HepG2 (cell line): ENCODE measurements around the gene AHRR. TPM values are rescaled to one million over a fixed set of nuclear protein-coding genes. Genes with fewer than 3 reads are reported as not detected.
A peak's percentile ranks its signal among the peaks of the same experiment; 100 is the strongest.

Source experiments
- ARID2 ChIP-seq: sonication (generic); formaldehyde crosslinking; IDR thresholded peaks from 2 replicates; pipeline ENCODE4 v1.8.1; 2022; ENCODE audit warnings: mild to moderate bottlenecking, missing genetic modification reagents, borderline replicate concordance
- CAMTA2 ChIP-seq: sonication (generic); formaldehyde crosslinking; IDR thresholded peaks from 2 replicates; pipeline ENCODE4 v1.4.0; 2020; ENCODE audit warnings: mild to moderate bottlenecking, missing genetic modification reagents, borderline replicate concordance
- FOXJ3 ChIP-seq: sonication (generic); formaldehyde crosslinking; IDR thresholded peaks from 2 replicates; pipeline ENCODE4 v1.4.0; 2020; ENCODE audit warnings: missing genetic modification reagents, mild to moderate bottlenecking, borderline replicate concordance
- HNRNPL ChIP-seq: fragments of 200-400 bp; formaldehyde crosslinking; IDR thresholded peaks from 2 replicates; pipeline ENCODE4 v1.6.1; 2017; ENCODE audit warnings: mild to moderate bottlenecking, low read depth, low read length
- KAT7 ChIP-seq: IDR thresholded peaks from 2 replicates; pipeline ENCODE4 v1.6.1; 2018; ENCODE audit warnings: borderline replicate concordance, missing compliant biosample characterization
- MAFK ChIP-seq, 2 experiments: IDR thresholded peaks in 1 of 2; conservative IDR thresholded peaks in 1 of 2; 2 replicates each; pipeline ENCODE4 v1.6.1; 2011; ENCODE audit warnings: improper control_type of control experiment in 2 of 2, low read length in 2 of 2
- POGZ ChIP-seq: sonication (generic); formaldehyde crosslinking; IDR thresholded peaks from 2 replicates; pipeline ENCODE4 v1.4.0; 2020; ENCODE audit warnings: mild to moderate bottlenecking, missing genetic modification reagents
- SKI ChIP-seq: fragments of 450-650 bp; IDR thresholded peaks from one replicate; pipeline ENCODE4 v1.6.1; 2018; ENCODE audit warnings: mild to moderate bottlenecking; ENCODE audit not compliant: partially characterized antibody
- SMARCC2 ChIP-seq: fragments of 450-650 bp; IDR thresholded peaks from 2 replicates; pipeline ENCODE4 v1.6.1; 2017; ENCODE audit warnings: antibody characterized with exemption, mild to moderate bottlenecking
- SNRNP70 ChIP-seq: fragments of 200-400 bp; formaldehyde crosslinking; IDR thresholded peaks from 2 replicates; pipeline ENCODE4 v1.6.1; 2017; ENCODE audit warnings: mild to moderate bottlenecking, low read depth, low read length, moderate library complexity
- SOX5 ChIP-seq: IDR thresholded peaks from 2 replicates; pipeline ENCODE4 v1.6.1; 2016; ENCODE audit warnings: borderline replicate concordance
- SP140L ChIP-seq: sonication (generic); formaldehyde crosslinking; IDR thresholded peaks from 2 replicates; pipeline ENCODE4 v1.4.0; 2020; ENCODE audit warnings: missing genetic modification reagents, borderline replicate concordance
- SP5 ChIP-seq: IDR thresholded peaks from 2 replicates; pipeline ENCODE4 v1.6.1; 2016; ENCODE audit warnings: low read depth, borderline replicate concordance
- TAF1 ChIP-seq: sonication (generic); formaldehyde crosslinking; IDR thresholded peaks from 2 replicates; pipeline ENCODE4 v1.4.0; 2020; ENCODE audit warnings: missing genetic modification reagents
- TAF15 ChIP-seq: fragments of 200-400 bp; formaldehyde crosslinking; IDR thresholded peaks from one replicate; pipeline ENCODE4 v1.6.1; 2018; ENCODE audit warnings: mild to moderate bottlenecking, low read depth, low read length; ENCODE audit not compliant: poor library complexity, severe bottlenecking
- TOE1 ChIP-seq: sonication (generic); formaldehyde crosslinking; IDR thresholded peaks from 2 replicates; pipeline ENCODE4 v1.4.0; 2020; ENCODE audit warnings: mild to moderate bottlenecking, missing genetic modification reagents
- TRIM24 ChIP-seq: sonication (generic); formaldehyde crosslinking; IDR thresholded peaks from 2 replicates; pipeline ENCODE4 v1.8.0; 2022; ENCODE audit warnings: mild to moderate bottlenecking, missing genetic modification reagents
- ZFP36 ChIP-seq: fragments of 150-350 bp; IDR thresholded peaks from 2 replicates; pipeline ENCODE4 v1.6.1; 2018; ENCODE audit warnings: borderline replicate concordance, low read length, low read depth; ENCODE audit not compliant: partially characterized antibody
- ZFP41 ChIP-seq: sonication (generic); formaldehyde crosslinking; IDR thresholded peaks from 2 replicates; pipeline ENCODE4 v1.4.0; 2020; ENCODE audit warnings: mild to moderate bottlenecking, missing genetic modification reagents, borderline replicate concordance
- ZNF256 ChIP-seq: sonication (generic); formaldehyde crosslinking; conservative IDR thresholded peaks from 2 replicates; pipeline ENCODE4 v1.4.0; 2020; ENCODE audit warnings: missing genetic modification reagents
- ZNF510 ChIP-seq: sonication (generic); formaldehyde crosslinking; IDR thresholded peaks from 2 replicates; pipeline ENCODE4 v1.4.0; 2020; ENCODE audit warnings: low read depth, mild to moderate bottlenecking, missing genetic modification reagents
- ZNF878 ChIP-seq: sonication (generic); formaldehyde crosslinking; IDR thresholded peaks from 2 replicates; pipeline ENCODE4 v1.8.1; 2023; ENCODE audit warnings: mild to moderate bottlenecking, missing genetic modification reagents, moderate library complexity
- ZSCAN21 ChIP-seq: sonication (generic); formaldehyde crosslinking; IDR thresholded peaks from 2 replicates; pipeline ENCODE4 v1.8.0; 2022; ENCODE audit warnings: mild to moderate bottlenecking, missing genetic modification reagents, moderate library complexity, borderline replicate concordance
- ZSCAN29 ChIP-seq: sonication (generic); formaldehyde crosslinking; conservative IDR thresholded peaks from 2 replicates; pipeline ENCODE4 v1.4.0; 2020; ENCODE audit warnings: mild to moderate bottlenecking, missing genetic modification reagents
- polyA plus RNA-seq, 8 experiments: library from polyadenylated mRNA; depleted of rRNA in 3 of 8; stranded (reverse) in 7 of 8; unstranded in 1 of 8; fragments of >200 nt; fragmentation: Illumina TruSeq in 4 of 8; extraction: Trizol in 4 of 8; gene quantifications; 2 replicates each; pipeline versions ENCODE4 v1.2.1 to v1.2.3, GENCODE V29; 2011 to 2016; ENCODE audit warnings: low read depth in 4 of 8, missing spikeins in 1 of 8, mixed read lengths in 1 of 8; ENCODE audit not compliant: insufficient read depth in 1 of 8
- total RNA-seq, 5 experiments: library from RNA; depleted of rRNA; stranded (reverse); fragments of >200 nt; fragmentation: Illumina TruSeq; extraction: Trizol; gene quantifications; 2 replicates each; pipeline ENCODE4 v1.2.3, GENCODE V29; 2016; ENCODE audit warnings: low read depth in 1 of 5
- TF ChIP-seq, protein P1 (sequence below): sonication (generic); formaldehyde crosslinking; IDR thresholded peaks from 2 replicates; pipeline ENCODE4 v1.5.0; 2020; ENCODE audit warnings: missing genetic modification reagents
- TF ChIP-seq, protein P2 (sequence below): sonication (generic); formaldehyde crosslinking; IDR thresholded peaks from 2 replicates; pipeline ENCODE4 v1.4.0; 2020; ENCODE audit warnings: missing genetic modification reagents, mild to moderate bottlenecking, borderline replicate concordance

Gene AHRR
- total and polyA plus RNA-seq, 2 of the 13 experiments (the other 11 are each of a cell fraction or from before 2014, with no cell fraction given): 0.28 to 0.35 TPM

DNA sequence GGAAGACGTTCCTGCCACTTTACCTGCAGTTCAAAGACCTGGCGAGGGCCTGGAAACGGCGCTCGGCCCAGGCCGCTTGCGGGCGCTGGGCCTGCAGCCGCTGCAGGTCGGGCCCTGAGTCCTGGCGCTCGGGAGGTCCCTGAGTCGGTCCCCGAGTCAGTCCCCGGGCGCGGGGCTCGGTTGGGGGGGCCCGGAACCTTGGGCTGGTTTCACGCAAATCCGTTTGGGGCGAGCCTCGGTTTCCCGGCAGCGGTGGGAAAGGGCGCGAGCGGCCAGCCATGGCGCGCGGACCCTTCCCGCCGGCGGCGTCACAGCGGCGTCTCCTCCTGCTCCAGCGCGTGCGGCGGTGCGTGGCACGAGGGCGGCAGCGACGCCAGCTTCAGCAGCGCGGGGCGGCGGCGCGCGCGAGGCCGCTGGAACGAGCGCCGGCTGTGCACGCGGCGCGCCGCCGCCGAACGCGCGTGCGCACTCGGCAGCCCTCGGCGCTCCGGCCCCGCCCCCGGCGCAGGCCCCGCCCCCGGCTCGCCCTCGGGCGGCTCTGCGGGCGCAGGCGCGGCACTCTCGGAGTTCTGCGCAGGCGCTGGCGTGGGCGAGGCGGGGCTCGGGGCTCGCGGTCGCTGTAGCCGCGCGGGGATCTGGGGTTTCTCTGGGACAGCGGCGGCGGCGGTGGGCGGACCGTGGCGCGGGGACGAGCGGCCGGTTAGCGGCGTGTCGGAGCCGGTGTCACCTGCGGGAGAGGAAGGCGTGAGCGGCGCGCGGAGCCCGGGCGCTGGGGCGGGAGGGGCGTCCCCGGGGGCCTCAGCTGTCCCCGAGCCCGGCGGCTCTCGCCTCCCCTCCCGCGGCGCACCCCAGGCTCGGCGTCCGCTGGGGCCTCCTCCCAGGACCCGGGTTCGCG, 151.4 kb downstream of the AHRR start (continued):
- TF ChIP-seq MAFK (conservative IDR thresholded peaks at IDR 0.05 in 1 of 2, IDR thresholded peaks at IDR 0.05 in 1 of 2; ENCODE audit: low read length in 2 of 2): no peak
- no peak for TF ChIP-seq SNRNP70
- no peak for TF ChIP-seq SP5 (CRISPR knock-in tag)
- TF ChIP-seq TOE1 (CRISPR knock-in tag): peak; percentile 44; the same call in 1 of the 2 replicates
- no peak for TF ChIP-seq HNRNPL
- TF ChIP-seq ZSCAN21 (CRISPR knock-in tag): peak; percentile 98
- TF ChIP-seq KAT7: peak; percentile 49; the same call in 1 of the 2 replicates
- TF ChIP-seq, protein P1, sequence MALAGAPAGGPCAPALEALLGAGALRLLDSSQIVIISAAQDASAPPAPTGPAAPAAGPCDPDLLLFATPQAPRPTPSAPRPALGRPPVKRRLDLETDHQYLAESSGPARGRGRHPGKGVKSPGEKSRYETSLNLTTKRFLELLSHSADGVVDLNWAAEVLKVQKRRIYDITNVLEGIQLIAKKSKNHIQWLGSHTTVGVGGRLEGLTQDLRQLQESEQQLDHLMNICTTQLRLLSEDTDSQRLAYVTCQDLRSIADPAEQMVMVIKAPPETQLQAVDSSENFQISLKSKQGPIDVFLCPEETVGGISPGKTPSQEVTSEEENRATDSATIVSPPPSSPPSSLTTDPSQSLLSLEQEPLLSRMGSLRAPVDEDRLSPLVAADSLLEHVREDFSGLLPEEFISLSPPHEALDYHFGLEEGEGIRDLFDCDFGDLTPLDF (CRISPR knock-in tag): peak; percentile 85
- peak; percentile 24; the same call in 1 of the 2 replicates for TF ChIP-seq POGZ (CRISPR knock-in tag)
- TF ChIP-seq FOXJ3 (CRISPR knock-in tag): no peak
- TF ChIP-seq TAF1 (CRISPR knock-in tag): peak; percentile 66
- TF ChIP-seq CAMTA2: 0 out of 2 replicates have a peak, but pooled peaks have one; percentile 78
- TF ChIP-seq ZNF256 (CRISPR knock-in tag): peak; percentile 65; the same call in 1 of the 2 replicates
- no peak for TF ChIP-seq SP140L (CRISPR knock-in tag)
- TF ChIP-seq ZFP41 (CRISPR knock-in tag): peak; percentile 94; the same call in 1 of the 2 replicates
- no peak for TF ChIP-seq ARID2
- TF ChIP-seq SKI: no peak
- no peak for TF ChIP-seq ZSCAN29 (CRISPR knock-in tag)
- no peak for TF ChIP-seq ZNF878 (CRISPR knock-in tag)
- TF ChIP-seq TRIM24 (CRISPR knock-in tag): no peak
- no peak for TF ChIP-seq TAF15
- TF ChIP-seq, protein P2, sequence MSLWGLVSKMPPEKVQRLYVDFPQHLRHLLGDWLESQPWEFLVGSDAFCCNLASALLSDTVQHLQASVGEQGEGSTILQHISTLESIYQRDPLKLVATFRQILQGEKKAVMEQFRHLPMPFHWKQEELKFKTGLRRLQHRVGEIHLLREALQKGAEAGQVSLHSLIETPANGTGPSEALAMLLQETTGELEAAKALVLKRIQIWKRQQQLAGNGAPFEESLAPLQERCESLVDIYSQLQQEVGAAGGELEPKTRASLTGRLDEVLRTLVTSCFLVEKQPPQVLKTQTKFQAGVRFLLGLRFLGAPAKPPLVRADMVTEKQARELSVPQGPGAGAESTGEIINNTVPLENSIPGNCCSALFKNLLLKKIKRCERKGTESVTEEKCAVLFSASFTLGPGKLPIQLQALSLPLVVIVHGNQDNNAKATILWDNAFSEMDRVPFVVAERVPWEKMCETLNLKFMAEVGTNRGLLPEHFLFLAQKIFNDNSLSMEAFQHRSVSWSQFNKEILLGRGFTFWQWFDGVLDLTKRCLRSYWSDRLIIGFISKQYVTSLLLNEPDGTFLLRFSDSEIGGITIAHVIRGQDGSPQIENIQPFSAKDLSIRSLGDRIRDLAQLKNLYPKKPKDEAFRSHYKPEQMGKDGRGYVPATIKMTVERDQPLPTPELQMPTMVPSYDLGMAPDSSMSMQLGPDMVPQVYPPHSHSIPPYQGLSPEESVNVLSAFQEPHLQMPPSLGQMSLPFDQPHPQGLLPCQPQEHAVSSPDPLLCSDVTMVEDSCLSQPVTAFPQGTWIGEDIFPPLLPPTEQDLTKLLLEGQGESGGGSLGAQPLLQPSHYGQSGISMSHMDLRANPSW (CRISPR knock-in tag): no peak
- TF ChIP-seq SMARCC2: no peak
- TF ChIP-seq ZNF510 (CRISPR knock-in tag): no peak; the same call in 1 of the 2 replicates
- TF ChIP-seq ZFP36: no peak
- no peak for TF ChIP-seq SOX5 (CRISPR knock-in tag)
